DOHH2 (cell line): Measurements from ENCODE around the gene GFER.

ENCODE experiments used
- CTCF ChIP-seq: fragments of 200-600 bp; sonication (generic); IDR thresholded peaks from one replicate; pipeline ENCODE4 v1.5.1; 2014; ENCODE audit warnings: antibody characterized with exemption, mild to moderate bottlenecking, low read depth, low read length; ENCODE audit not compliant: poor library complexity, severe bottlenecking
- EZH2phosphoT487 ChIP-seq: fragments of 200-600 bp; sonication (generic); IDR thresholded peaks from 2 replicates; pipeline ENCODE4 v1.6.1; 2017; ENCODE audit warnings: borderline replicate concordance, mild to moderate bottlenecking, antibody characterized with exemption, low read length, moderate library complexity, mixed read lengths

GRCh38 chr16:1964506-1965395, 19.2 kb upstream of the GFER start, which contains the start of gene RPS2:
- TF ChIP-seq CTCF: no peak
- TF ChIP-seq EZH2phosphoT487: no peak
